ENCODE data around the gene KRTAP5-6.
"Not testable (repeated sequence)": the region's sequence is repeated elsewhere in the genome, so short reads cannot be mapped to it uniquely, and the experiment has no call there.

The KRTAP5-6 gene

DNA sequence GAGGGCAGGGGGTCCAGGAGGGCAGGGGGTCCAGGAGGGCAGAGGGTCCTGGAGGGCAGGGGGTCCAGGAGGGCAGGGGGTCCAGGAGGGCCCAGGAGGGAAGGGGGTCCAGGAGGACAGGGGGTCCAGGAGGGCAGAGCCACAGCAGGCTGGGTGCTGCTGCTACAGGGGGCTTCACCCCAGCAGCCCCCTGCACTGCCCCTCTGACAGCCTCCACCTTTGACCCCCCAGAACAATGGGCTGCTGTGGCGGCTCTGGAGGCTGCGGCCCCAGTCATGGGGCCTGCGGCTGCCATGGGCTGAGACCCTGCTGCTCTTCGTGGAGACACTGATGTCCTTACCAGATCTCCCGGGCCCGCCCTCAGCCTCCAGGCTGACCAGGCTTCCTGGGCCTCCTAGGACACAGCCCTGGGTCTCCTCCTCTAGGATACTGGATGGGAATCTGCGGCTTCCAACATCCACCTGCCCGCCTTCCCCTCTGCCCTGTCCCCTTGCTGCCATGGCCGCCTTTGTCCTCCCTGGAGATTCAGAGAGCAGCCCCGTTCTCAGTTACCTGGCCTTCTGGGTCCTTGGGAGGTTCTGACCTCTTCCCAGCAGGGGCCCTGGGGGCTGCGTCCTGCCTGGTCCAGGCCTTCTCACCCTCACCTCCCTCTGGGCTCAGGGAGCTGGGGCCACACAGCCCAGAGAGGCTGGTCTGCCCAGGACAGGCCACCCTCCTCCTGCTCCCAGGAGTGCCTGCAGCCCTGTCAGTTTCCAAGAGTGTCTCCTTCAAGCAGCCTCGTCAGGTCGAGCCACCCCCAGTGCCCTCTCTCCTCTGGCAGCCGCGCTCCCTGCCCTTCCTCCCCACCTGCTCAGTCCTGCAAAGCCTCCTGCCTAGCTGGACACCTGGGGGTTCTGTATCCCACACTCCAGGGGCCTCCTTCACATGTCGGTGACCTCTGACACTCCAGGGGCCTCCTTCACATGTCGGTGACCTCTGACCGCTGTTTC, 11.8 kb upstream of the KRTAP5-6 start:
- not testable (repeated sequence) for DNase-seq

DNA sequence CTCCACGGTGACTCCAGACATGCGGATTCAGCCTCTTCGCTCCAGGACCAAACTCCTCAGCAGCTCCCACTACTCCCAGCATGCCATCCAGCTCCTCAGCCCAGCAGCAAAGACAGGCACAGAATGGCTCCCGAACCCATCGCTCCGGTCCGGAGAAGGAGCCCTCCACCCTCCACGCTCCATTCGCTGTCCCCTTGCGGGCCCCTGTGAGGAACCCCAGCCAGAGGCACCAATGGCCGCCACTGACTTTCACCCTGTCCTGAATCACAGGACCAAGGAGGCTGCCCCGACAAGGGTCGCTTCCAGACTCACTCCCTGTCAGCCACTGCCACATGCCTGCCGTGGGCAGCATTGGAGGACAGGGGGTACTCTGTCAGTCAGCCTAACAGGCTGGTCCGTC, 10.8 kb upstream of the KRTAP5-6 start:
- DNase-seq, result not testable (repeated sequence)

DNA sequence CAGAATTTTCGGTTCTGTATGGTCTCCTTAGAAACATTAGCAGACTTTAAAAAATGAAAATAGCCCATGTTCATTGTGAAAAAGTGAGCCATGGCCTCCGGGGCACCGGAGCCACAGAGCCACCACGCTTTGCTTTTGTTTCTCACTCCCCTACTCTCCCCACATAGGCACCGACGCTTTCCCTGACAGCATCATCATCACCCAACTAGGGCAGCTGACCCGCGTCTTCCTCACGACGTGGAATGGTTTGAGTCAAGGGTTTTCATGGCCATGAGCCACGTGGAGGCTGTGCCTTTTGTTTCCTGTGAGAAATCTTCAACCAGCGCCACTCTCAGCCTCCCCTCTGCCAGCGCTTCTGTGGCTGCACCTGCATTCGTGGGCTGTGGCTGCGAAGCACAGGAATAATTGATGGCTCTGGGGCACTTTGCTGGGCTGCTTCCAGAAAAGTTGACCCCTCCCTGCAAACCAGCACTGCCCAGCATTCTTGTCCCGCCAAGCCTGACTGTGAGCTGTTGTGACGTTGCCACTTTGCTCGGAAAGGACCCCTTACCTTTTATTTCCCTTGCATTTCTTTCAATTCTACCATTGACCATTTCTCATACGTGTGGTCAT, 8.6 kb upstream of the KRTAP5-6 start:
- not testable (repeated sequence) for DNase-seq

DNA sequence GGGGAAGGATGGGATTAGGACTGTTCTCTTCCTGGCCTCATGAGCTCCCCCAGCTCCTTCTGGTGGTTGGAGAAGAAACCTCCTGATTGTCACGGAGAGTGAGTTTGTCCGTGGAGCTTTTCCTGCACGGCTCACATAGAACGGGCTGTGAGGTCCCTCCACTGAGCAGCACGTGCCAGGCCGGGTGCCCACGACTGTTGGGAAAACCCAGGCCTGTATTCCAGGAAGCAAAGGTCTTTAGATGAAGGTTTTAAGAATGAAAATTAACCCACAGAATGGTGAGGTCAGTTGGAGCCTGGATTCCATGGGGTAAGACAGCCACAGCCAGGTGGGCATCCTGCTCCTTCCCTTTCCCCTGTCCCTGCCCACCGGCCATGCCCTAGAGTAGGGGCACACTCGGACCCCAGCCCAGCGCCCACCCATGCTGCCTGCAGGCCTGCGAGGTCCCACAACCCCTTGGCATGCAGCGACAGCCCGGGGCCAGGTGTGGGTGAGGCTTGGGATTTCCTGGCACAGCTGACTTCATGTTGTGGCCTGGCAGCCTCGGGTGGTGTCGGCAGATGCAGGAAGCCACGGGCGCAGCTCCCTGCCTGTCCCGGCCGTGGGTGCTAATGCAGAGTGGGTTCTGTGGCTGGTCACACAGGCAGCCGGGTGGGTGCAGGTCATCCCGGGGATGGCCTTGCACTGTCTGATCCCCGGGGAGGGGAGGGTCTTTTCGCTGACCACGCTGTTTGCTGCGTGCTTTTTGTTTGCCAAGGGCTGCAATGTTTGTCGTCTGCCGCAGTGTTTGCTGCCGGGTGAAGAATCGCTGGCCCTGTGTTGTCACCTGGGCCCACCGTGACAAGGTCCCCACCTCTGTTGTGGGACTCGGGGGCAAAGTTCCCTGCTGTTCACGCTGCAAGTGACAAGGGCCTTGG, 7.5 kb upstream of the KRTAP5-6 start:
- not testable (repeated sequence) for DNase-seq

DNA sequence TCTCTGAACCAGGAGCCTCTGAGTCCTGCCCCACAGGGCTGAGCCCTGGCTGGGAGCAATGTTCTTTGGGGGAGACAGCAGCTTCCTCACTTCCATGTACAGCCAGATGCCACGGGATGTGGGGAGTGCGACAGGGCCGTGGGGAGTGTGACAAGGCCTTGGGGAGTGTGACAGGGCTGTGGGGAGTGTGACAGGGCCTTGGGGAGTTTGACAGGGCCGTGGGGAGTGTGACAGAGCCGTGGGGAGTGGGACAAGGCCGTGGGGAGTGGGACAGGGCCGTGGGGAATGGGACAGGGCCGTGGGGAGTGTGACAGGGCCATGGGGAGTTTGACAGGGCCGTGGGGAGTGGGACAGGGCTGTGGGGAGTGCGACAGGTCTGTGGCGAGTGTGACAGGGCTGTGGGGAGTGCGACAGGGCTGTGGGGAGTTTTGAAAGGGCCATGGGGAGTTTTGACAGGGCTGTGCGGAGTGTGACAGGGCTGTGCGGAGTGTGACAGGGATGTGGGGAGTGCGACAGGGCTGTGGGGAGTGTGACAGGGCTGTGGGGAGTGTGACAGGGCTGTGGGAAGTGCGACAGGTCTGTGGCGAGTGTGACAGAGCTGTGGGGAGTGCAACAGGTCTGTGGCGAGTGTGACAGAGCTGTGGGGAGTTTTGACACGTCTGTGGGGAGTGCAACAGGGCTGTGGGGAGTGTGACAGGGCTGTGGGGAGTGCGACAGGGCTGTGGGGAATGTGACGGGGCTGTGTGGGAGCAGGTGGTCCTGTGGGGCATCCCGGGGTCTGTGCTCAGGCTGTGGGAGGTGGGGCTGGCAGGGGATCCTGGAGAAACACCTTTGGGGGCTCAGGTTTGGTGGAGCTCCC, 6.6 kb upstream of the KRTAP5-6 start:
- DNase-seq, result no peak

DNA sequence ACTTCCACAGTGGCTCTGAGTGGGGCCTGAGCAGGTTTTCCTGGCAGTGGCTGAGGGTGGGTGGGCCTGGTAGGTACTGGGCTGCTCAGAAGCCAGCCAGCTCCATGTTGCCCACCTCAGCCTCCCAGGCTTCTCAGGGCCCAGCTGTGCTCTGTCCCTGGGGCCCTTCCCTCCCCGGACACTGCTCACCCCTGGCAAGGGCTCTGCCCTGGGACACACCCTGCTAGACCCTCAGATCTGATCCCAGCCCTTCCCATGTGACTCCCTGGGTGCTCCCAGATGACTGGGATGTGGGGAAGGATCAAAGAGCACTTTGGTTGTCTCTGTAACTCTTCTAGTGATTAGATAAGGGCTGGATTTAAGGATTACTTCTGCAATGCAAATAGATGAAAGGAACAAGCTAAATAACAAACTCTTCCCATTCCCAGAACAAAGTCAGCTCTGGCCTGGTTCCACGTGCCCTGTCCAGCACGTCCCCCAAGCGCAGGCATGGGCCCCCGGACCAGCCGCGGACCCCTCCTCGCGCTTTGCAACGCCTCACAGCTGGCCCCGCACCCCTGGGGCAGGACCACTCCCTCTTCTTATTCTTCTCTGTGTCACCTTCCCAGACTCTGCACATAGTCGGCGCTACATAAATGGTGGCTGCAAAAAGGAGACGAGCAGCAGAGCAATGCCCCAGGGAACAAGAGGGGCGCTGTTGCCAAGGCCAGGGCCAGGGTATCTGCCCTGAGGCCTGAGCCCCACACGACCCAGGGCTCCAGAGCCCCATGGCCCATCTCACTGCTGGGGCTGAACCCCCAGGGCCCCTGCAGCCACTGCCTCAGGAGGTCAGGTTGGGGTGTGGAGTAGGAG, 5.7 kb upstream of the KRTAP5-6 start:
- no peak for DNase-seq

DNA sequence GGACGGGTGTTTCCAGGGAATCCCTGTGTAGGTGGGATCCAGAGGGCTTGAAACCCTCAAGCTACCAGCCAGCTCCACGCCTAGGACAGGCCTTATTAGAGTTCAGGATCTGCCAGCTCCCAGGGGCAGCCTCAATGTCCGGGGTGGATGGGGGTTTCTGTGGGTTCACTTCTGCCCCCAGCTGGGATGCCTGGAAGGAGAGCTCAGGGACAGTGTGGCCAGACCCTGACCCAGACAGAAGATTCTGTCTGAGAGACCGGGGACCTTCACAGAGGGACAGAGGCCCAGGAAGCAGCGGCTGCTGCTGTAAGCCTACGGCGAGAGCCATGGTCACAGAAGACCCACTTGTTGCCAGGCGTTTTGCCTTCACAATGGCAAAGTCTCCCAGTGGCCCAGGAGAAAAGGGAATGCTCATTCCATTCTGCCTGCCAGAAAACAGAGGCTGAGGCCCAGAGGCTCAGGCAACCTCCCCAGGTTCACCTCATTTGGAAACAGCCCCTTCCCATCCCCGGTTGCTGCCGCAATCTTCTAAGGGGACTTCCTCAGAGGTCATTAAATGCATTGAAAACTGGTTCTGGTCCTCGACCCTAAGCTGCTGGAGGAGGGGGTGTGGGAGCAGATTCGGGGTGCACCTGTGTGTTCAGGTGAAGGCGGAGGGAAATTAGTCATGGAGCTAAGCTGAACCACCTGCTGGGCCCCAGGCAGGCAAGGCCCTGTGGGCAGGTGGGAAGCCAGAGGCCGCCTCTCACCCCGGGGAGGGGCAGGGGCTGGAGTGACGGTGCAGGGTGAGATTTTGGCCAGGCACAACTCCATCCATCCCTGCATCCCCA, 4.9 kb upstream of the KRTAP5-6 start:
- DNase-seq, result no peak

DNA sequence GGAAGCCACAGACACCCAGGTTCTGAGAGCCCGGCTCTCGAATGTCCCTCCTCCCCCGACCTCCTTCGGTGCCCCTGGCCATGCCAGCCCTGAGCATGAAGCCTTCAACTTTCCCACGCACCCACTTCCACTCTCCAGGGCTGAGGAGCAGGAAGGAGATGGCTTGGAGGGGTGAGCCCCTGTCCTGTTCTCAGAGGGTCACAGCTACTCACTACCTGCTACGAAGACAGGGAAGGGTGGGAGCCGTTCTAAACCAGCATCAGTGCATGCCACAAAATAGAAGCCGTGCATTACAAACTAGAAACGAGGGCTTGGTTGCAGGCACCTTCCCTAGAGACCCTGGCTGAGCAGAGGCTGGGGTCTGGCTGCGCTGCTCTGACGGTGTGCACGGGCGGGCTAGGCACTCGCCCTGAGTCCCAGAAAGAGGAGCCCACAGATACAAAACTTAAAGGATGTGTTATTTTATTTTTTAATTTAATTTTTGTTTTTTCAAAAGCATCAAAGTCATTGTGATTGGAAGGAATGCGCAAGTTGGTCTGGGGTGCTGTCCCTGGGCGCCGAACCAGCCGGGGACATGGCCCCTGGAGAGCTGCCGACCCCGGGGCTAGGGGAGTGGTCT, 4.2 kb upstream of the KRTAP5-6 start:
- DNase-seq, result no peak

DNA sequence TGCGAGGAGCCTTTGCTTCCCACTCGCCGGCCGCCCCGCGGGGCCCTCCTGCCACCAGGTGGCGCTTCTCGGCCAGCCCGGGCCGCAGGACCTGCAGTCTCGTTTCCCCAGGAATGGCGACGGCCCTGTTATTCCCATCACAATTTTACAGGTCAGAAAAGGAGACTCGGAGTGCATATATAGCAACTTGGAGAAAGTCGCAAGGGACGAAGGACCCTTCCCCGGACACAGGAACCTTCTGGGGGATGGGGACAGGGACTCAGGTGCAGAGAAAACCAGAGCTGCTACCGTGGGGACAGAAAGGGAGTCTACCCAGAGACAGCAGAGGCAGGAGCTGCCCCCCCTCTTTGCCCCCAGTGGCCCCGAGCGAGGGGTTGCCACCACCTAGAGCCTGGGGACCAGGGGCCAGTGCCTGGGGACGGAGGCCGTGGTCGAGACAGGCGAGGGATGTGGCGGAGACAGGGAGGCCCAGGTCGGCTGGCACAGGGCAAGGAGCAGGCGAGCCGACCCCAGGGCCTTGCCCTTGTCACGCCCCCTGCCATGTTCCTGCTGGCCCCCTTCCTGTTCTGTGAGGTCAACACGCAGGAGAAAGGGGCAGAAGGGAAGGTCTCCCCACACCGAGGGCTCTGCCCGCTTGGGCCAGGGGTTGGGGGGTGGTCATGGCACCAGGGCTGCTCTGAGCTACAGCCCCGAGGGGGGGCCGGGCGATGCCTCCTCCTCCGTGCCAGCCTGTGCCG, 3.5 kb upstream of the KRTAP5-6 start:
- peak; percentile 69 to 87 (median 76) for DNase-seq

DNA sequence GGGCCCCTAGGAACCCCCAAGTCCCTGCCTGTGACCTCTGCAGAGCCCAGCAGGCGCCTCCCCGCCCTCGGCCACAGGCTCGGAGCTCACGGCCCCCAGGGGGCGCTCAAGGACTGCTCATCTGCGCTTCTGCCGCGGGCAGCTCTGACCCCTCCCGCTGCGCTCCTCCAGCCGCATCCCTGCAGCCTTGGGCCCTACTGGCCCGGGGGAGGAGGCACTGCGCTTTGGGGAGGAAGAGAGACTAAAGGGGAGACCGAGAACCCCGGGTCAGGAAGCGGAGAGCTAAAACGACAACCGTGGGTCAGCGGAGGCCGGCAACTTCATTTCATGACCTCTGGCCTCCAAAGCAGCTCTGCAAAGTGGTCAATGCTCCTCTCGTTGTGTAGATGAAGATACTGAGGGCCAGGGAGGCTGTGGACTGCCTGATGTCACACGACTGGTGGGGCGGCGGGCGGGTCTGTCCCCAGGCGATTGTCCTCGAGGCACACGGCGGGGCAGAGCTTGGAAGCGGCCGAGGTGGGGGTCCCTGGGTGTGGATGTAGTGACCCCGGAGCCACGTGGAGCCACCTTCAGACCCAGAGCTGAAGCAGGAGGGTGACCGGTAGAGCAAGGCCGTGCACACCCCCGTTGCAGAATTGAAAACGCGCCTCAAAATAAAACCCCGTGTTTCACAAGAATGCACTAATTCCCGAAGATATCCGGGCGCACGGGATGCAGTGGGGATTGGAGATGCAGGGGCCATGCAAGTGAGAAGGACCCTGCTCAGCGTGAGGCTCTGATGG, 2.7 kb upstream of the KRTAP5-6 start:
- DNase-seq, result peak; percentile 90 to 97 (median 95)

DNA sequence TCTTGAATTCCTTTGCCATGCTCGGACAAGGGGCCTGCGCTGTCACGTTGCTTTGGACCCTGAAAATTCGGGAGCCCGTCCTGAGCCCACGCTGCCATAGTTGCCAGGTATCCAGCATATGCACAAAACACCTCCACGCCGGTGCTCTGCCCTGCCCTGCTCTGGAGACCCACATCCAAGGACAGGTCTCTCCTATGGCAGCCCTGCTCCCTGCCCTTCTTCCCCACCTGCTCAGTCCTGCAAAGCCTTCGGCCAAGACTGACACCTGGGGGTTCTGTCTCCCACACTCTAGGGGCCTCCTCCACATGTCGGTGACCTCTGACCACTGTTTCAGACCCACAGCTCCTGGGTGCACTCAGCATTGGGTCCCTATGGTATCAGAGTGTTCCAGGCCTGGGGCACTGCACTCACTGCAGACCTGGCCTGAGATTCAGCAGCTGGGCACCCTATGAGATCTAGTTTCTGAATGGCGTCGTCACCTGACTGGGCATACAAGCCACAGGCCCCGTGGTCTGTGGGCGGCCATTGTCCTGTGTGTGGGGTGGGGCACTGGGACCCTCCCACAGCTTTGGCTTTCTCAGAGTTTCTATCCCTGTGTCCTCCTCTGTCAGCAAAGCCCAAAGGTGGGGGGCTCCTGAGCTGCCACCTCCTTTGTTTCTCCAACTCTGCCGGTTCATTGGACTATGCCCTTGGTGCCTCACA, 2.0 kb upstream of the KRTAP5-6 start:
- DNase-seq, result no peak

DNA sequence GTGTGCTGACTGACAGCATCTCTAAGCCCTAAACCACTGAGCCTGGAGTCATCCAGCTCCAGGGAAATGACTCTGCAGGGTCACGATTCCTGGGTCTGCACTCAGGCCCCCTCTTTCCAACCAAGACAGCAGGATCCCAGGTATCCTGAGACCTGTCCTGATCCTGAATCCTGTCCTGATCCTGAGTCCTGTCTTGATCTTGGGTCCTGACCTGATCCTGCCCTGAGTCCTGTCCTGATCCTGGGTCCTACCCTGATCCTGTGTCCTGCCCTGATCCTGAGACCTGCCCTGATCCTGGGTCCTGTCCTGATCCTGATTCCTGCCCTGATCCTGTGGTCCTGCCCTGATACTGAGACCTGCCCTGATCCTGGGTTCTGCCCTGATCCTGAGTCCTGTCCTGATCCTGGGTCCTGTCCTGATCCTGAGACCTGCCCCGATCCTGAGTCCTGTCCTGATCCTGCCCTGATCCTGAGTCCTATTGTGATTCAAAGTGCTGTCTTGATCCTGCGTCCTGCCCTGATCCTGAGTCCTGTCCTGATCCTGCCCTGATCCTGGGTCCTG, 1.4 kb upstream of the KRTAP5-6 start:
- DNase-seq, result no peak

DNA sequence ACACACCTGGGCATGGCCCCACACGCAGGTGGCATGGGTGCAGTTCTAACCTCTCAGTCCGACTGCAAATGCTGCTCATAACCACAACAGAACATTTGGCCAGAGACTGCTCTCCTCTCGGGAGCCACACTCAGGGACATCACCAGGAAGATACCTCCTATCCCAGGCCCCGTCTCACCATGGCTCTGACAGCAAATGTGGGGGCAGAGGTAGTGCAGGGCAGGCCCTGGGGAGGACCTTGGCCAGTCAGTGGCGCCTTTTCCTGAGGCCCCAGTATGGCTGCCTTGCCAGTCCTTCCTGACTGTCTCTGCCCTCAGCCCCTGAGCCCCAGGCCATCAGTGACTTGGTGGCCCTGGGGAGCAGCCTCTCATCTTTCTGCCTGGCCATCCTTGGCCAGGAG, 2.8 kb downstream of the KRTAP5-6 start:
- no peak for DNase-seq

DNA sequence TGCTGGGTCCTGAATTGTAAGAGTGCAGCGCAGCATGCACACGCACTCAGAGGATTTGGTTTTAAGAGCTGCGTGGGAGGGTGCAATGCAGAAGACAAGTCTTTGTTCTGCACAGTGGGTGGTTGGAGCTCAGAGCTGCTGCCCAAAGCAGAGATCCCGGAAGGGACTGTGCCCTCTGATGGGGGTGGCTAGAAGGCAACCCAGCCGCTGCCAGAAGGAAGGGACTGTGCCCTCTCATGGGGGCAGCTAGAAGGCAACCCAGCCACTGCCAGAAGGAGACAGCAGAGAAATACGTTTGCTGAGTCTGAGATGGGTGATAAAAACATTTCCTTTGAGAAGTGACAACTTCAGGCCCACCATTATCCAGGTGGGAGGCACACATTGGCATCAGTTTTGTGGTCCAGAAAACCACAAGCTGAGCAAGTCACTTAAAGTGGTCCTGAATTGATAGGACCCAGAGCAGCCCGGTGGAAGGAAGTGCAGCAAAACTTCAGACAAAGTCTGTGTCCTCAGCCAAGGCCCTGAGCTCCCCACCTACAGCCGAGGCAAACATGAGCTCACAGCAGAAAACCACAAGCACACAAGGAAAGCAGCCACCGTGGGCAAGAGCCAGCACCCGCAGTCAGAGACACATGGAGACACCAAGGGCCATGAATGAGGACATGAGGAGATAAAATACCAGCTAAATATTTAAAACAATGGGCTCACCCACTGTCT, 4.3 kb downstream of the KRTAP5-6 start:
- DNase-seq, result no peak

DNA sequence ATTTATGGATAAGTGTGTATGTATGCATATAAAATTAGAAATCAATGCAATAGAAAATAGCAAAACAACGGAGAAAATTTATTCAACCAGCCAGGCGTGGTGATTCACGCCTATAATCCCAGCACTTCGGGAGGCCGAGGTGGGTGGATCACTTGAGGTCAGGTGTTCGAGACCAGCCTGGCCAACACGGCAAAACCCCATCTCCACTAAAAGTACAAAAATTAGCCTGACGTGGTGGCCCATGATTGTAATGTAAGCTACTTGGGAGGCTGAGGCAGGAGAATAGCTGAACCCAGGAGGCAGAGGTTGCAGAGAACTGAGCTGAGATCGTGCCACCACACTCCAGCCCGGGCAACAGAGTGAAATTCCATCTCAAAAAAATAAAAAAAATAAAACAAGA, 5.5 kb downstream of the KRTAP5-6 start:
- DNase-seq, result no peak

DNA sequence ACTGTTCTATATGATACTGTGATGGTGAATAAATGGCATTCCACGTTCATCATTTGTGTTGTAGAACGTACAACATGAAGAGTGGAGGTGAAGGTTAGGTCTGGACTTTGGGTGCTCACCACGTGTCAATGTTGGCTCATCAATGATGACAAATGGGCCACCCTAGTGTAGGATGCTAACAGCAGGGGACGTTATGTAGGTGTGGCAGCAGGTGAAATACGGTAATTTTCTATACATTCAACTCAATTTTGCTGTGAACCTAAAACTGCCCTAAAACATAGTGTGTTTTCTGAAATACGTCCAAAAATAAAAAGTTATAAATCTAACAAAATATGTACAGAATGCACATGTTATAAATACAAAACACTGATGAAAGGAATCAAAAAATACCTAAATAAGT, 6.2 kb downstream of the KRTAP5-6 start:
- no peak for DNase-seq
